Suprapubic skin (tissue), 4 donors: ENCODE data around the gene ARID5B. TPM values are rescaled to one million over a fixed set of nuclear protein-coding genes. Genes with fewer than 3 reads are reported as not detected.

Experiments used
- DNase-seq, 2 donors: peaks; one replicate each; pipeline ENCODE4 v3.0.0-alpha.2; 2019; ENCODE audit warnings: low spot score in 2 of 2
- H3K27ac ChIP-seq: fragments of 200-600 bp; sonication (generic); one replicate; pipeline ENCODE4 v1.5.1; 2019
- H3K27me3 ChIP-seq: fragments of 200-600 bp; sonication (generic); one replicate; pipeline ENCODE4 v1.5.1; 2019
- H3K36me3 ChIP-seq: fragments of 200-600 bp; sonication (generic); one replicate; pipeline ENCODE4 v1.5.1; 2019
- H3K4me1 ChIP-seq: fragments of 200-600 bp; sonication (generic); one replicate; pipeline ENCODE4 v1.5.1; 2019
- H3K4me3 ChIP-seq: fragments of 200-600 bp; sonication (generic); one replicate; pipeline ENCODE4 v1.5.1; 2019; ENCODE audit warnings: mild to moderate bottlenecking
- H3K9me3 ChIP-seq: fragments of 200-600 bp; sonication (generic); one replicate; pipeline ENCODE4 v1.5.1; 2019
- CTCF ChIP-seq, 2 donors: fragments of 200-600 bp in 1 of 2; fragments of 450-650 bp in 1 of 2; sonication (generic) in 1 of 2; IDR thresholded peaks; one replicate each; pipeline ENCODE4 v1.5.1; 2016 to 2019; ENCODE audit warnings: antibody characterized with exemption in 2 of 2, mild to moderate bottlenecking in 1 of 2, moderate library complexity in 1 of 2
- EP300 ChIP-seq: sonication (generic); formaldehyde crosslinking; IDR thresholded peaks from one replicate; pipeline ENCODE4 v1.6.1; 2017; ENCODE audit warnings: antibody characterized with exemption
- POLR2A ChIP-seq, 2 donors: fragments of 450-650 bp; IDR thresholded peaks; one replicate each; pipeline ENCODE4 v1.6.1; 2017; ENCODE audit warnings: antibody characterized with exemption in 2 of 2, mild to moderate bottlenecking in 2 of 2, moderate library complexity in 2 of 2
- POLR2AphosphoS5 ChIP-seq, 3 donors: sonication (generic); formaldehyde crosslinking; IDR thresholded peaks; one replicate each; pipeline ENCODE4 v1.6.1; 2017; ENCODE audit warnings: antibody characterized with exemption in 3 of 3
- WGBS: methylation state at CpG from one replicate; pipeline ENCODE4 v1.1.5; 2018; 5-methylcytosine and 5-hydroxymethylcytosine counted together
- total RNA-seq, 4 donors: library from RNA; depleted of rRNA; stranded (reverse); fragments of >200 nt; gene quantifications; one replicate each; pipeline ENCODE4 v1.1.0, GENCODE V29; 2016

The ARID5B gene
- total RNA-seq, 4 donors from 2014 or later: 45.4 to 75.2 (median 71.9) TPM

- H3K4me1 ChIP-seq: peaks cover 25% of the 10 kb centered on the region
- H3K27me3 ChIP-seq: no peaks in the 10 kb centered on the region
- no peak overlapping the region for H3K27ac ChIP-seq
- H3K36me3 ChIP-seq: no peaks in the 10 kb centered on the region
- TF ChIP-seq EP300 (no peak), POLR2AphosphoS5 (IDR thresholded peaks at IDR 0.05) (no peak), CTCF (IDR thresholded peaks at IDR 0.05) (no peak), POLR2A (IDR thresholded peaks at IDR 0.05) (no peak)
- H3K9me3 ChIP-seq: no peaks in the 10 kb centered on the region
- WGBS: 79% methylated on average over 3 of the region's 3 CpGs
- no peak overlapping the region for H3K4me3 ChIP-seq
- no peak for DNase-seq
Observed at GRCh38 chr10:61907587-61907986, 6.1 kb downstream of the ARID5B start.

GRCh38 chr10:61910226-61910805 lies 8.8 kb downstream of the ARID5B start:
- H3K36me3 ChIP-seq: peaks cover 9% of the 10 kb centered on the region
- peaks cover 10% of the 10 kb centered on the region for H3K4me1 ChIP-seq
- 92% methylated on average over 6 of the region's 6 CpGs for WGBS
- DNase-seq: no peak
- H3K27me3 ChIP-seq: no peaks in the 10 kb centered on the region
- H3K4me3 ChIP-seq: no peak overlapping the region
- no peak overlapping the region for H3K27ac ChIP-seq
- no peaks in the 10 kb centered on the region for H3K9me3 ChIP-seq
- TF ChIP-seq CTCF (IDR thresholded peaks at IDR 0.05) (no peak), POLR2AphosphoS5 (IDR thresholded peaks at IDR 0.05) (no peak), POLR2A (IDR thresholded peaks at IDR 0.05) (no peak), EP300 (no peak)

- peaks cover 4% of the 10 kb centered on the region for H3K4me1 ChIP-seq
- H3K27me3 ChIP-seq: no peaks in the 10 kb centered on the region
- H3K27ac ChIP-seq: no peak overlapping the region
- H3K9me3 ChIP-seq: no peaks in the 10 kb centered on the region
- TF ChIP-seq CTCF (IDR thresholded peaks at IDR 0.05): no peak
- no peak for TF ChIP-seq POLR2A (IDR thresholded peaks at IDR 0.05)
- TF ChIP-seq EP300: no peak
- no peak for TF ChIP-seq POLR2AphosphoS5 (IDR thresholded peaks at IDR 0.05)
- 76% methylated on average over 2 of the region's 2 CpGs for WGBS
- H3K4me3 ChIP-seq: no peak overlapping the region
- no peak for DNase-seq
- H3K36me3 ChIP-seq: peaks cover 11% of the 10 kb centered on the region
Observed at GRCh38 chr10:61910894-61911293, 9.4 kb downstream of the ARID5B start.

GRCh38 chr10:61911425-61911824 lies 9.9 kb downstream of the ARID5B start:
- TF ChIP-seq POLR2A (IDR thresholded peaks at IDR 0.05): no peak
- no peak for TF ChIP-seq POLR2AphosphoS5 (IDR thresholded peaks at IDR 0.05)
- no peak for TF ChIP-seq EP300
- TF ChIP-seq CTCF (IDR thresholded peaks at IDR 0.05): no peak
- 59% methylated on average over 5 of the region's 5 CpGs for WGBS
- peaks cover 3% of the 10 kb centered on the region for H3K4me1 ChIP-seq
- DNase-seq: no peak
- H3K36me3 ChIP-seq: peaks cover 11% of the 10 kb centered on the region
- H3K27ac ChIP-seq: no peak overlapping the region
- H3K27me3 ChIP-seq: no peaks in the 10 kb centered on the region
- H3K9me3 ChIP-seq: no peaks in the 10 kb centered on the region
- no peak overlapping the region for H3K4me3 ChIP-seq

GRCh38 chr10:61912981-61913380 lies 11.5 kb downstream of the ARID5B start:
- no peak for DNase-seq
- Histone ChIP-seq H3K9me3 (no peaks in the 10 kb centered on the region), H3K36me3 (peaks cover 11% of the 10 kb centered on the region), H3K4me3 (no peak overlapping the region), H3K27ac (no peak overlapping the region), H3K27me3 (no peaks in the 10 kb centered on the region), H3K4me1 (peaks cover 3% of the 10 kb centered on the region)
- TF ChIP-seq EP300 (no peak), CTCF (IDR thresholded peaks at IDR 0.05) (no peak), POLR2A (IDR thresholded peaks at IDR 0.05) (no peak), POLR2AphosphoS5 (IDR thresholded peaks at IDR 0.05) (no peak)
- WGBS: 98% methylated on average over 2 of the region's 2 CpGs
